CD4-positive, alpha-beta T cell (primary cell): ENCODE data around the gene FEM1C. TPM values are rescaled to one million over a fixed set of nuclear protein-coding genes. Genes with fewer than 3 reads are reported as not detected.
A peak's percentile ranks its signal among the peaks of the same experiment; 100 is the strongest.

Experiments used
- ATAC-seq: fragments of 200-7000 bp; cut with Tn5 transposase; one replicate; pipeline ENCODE4 v1.10.0; 2022; ENCODE audit warnings: mild to moderate bottlenecking; ENCODE audit not compliant: poor library complexity
- CTCF ChIA-PET: fragments of 350-600 bp; sonication (Branson Sonifier 250); formaldehyde crosslinking; loops from one replicate; lab custom pipeline; 2021; ENCODE audit warnings: antibody characterized with exemption, inconsistent platforms; lab: Charles Lee
- POLR2A ChIA-PET: fragments of 350-600 bp; sonication (Branson Sonifier 250); formaldehyde crosslinking; loops from one replicate; lab custom pipeline; 2021; ENCODE audit warnings: antibody characterized with exemption, inconsistent platforms; lab: Charles Lee
- DNase-seq, 14 experiments: peaks; one replicate each; pipeline ENCODE4 v3.0.0-alpha.2; 2013 to 2020; ENCODE audit warnings: mixed read lengths in 2 of 14
- H3K27ac ChIP-seq, 2 donors: one replicate each; pipeline versions ENCODE4 v1.5.1 to v1.7.0; 2013; ENCODE audit warnings: low read length in 2 of 2, low read depth in 1 of 2, mild to moderate bottlenecking in 1 of 2
- H3K27me3 ChIP-seq, 2 experiments: 1 replicate in 1 of 2; 2 replicates in 1 of 2; pipeline versions ENCODE4 v1.6.1 to v1.7.0; 2013; ENCODE audit warnings: low read length in 2 of 2, control low read depth in 1 of 2, mild to moderate bottlenecking in 1 of 2, moderate library complexity in 1 of 2; ENCODE audit not compliant: insufficient read depth in 2 of 2, control insufficient read depth in 1 of 2
- H3K36me3 ChIP-seq: one replicate; pipeline ENCODE4 v1.6.1; 2013; ENCODE audit warnings: low read length, control low read depth; ENCODE audit not compliant: insufficient read depth
- H3K4me1 ChIP-seq: one replicate; pipeline ENCODE4 v1.6.1; 2013; ENCODE audit warnings: low read length, control low read depth; ENCODE audit not compliant: insufficient read depth
- H3K4me3 ChIP-seq: one replicate; pipeline ENCODE4 v1.5.1; 2013; ENCODE audit warnings: mild to moderate bottlenecking, low read length, moderate library complexity
- H3K9me3 ChIP-seq, 2 experiments: 1 replicate in 1 of 2; 2 replicates in 1 of 2; pipeline versions ENCODE4 v1.6.1 to v1.7.0; 2013; ENCODE audit warnings: low read length in 2 of 2, mild to moderate bottlenecking in 2 of 2, control low read depth in 1 of 2, moderate library complexity in 1 of 2; ENCODE audit not compliant: control insufficient read depth in 1 of 2, insufficient read depth in 1 of 2
- H3K27ac Mint-ChIP-seq: one replicate; pipeline ENCODE4 v1.8.0; 2020; ENCODE audit warnings: mixed read lengths
- H3K27me3 Mint-ChIP-seq: one replicate; pipeline ENCODE4 v1.8.0; 2021; ENCODE audit warnings: mixed read lengths
- H3K36me3 Mint-ChIP-seq: one replicate; pipeline ENCODE4 v1.8.0; 2021; ENCODE audit warnings: low read depth, mixed read lengths
- H3K4me1 Mint-ChIP-seq: one replicate; pipeline ENCODE4 v1.8.0; 2021; ENCODE audit warnings: low read depth, mixed read lengths
- H3K4me3 Mint-ChIP-seq: one replicate; pipeline ENCODE4 v1.8.0; 2020; ENCODE audit warnings: mild to moderate bottlenecking, mixed read lengths
- H3K9me3 Mint-ChIP-seq: one replicate; pipeline ENCODE4 v1.8.0; 2020; ENCODE audit warnings: mixed read lengths
- intact Hi-C, 2 experiments: fragments of 100-400 bp; cut with DNase I in 1 of 2; cut with micrococcal nuclease in 1 of 2; formaldehyde crosslinking; loops; one replicate each; pipeline versions ENCODE4 v1.15.1 to v1.9.0; 2023 to 2025; cut with DNase I, micrococcal nuclease
- total RNA-seq, 174 experiments: library from RNA in 2 of 174; stranded (reverse) in 2 of 174; gene quantifications; one replicate each; pipeline ENCODE4 v1.2.3 and lab custom pipeline; 2021 to 2026
- TF ChIP-seq, protein P1 (sequence below): fragments of 200-600 bp; IDR thresholded peaks from one replicate; pipeline ENCODE4 v1.8.0; 2022; ENCODE audit warnings: antibody characterized with exemption, mild to moderate bottlenecking

Gene FEM1C
- total RNA-seq, 2 experiments from 2014 or later: 43.3 to 44.2 TPM

DNA sequence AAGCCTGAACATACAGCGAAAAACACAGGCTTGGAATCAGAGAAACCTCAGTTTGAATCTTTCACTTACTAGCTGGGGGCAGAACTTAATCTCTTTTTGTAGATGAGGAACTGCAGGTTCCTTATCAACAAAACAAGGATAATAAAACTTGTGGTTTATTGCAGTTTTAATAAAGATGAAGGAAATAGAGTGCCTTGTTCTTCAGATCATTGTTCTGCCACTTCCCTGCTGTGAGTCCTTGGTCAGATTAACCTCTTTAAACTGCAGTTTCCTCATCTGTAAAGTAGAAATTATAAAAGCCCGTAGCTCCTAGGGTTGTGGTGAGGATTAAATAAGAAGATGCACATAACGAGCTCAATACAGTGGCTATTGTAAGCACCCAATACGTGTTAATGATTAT is 57.4 kb downstream of the FEM1C start:
- H3K9me3 Mint-ChIP-seq: no peaks in the 10 kb centered on the region
- no peak overlapping the region for H3K4me3 Mint-ChIP-seq
- no peak overlapping the region for H3K4me3 ChIP-seq
- TF ChIP-seq, protein P1, sequence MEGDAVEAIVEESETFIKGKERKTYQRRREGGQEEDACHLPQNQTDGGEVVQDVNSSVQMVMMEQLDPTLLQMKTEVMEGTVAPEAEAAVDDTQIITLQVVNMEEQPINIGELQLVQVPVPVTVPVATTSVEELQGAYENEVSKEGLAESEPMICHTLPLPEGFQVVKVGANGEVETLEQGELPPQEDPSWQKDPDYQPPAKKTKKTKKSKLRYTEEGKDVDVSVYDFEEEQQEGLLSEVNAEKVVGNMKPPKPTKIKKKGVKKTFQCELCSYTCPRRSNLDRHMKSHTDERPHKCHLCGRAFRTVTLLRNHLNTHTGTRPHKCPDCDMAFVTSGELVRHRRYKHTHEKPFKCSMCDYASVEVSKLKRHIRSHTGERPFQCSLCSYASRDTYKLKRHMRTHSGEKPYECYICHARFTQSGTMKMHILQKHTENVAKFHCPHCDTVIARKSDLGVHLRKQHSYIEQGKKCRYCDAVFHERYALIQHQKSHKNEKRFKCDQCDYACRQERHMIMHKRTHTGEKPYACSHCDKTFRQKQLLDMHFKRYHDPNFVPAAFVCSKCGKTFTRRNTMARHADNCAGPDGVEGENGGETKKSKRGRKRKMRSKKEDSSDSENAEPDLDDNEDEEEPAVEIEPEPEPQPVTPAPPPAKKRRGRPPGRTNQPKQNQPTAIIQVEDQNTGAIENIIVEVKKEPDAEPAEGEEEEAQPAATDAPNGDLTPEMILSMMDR: no peak
- no peak overlapping the region for H3K27ac ChIP-seq
- no peaks in the 10 kb centered on the region for H3K4me1 Mint-ChIP-seq
- ChIA-PET CTCF (interaction anchor here (0.9 kb wide), 1 partner anchor 105 kb away, joined by 4 read pairs; no protein-coding TSS in a partner anchor), POLR2A (no interaction called here)
- ATAC-seq: no peak
- no peaks in the 10 kb centered on the region for H3K27me3 ChIP-seq
- peaks cover 3% of the 10 kb centered on the region for H3K27me3 Mint-ChIP-seq
- no peak for DNase-seq
- intact Hi-C loops: no loop called here
- no peaks in the 10 kb centered on the region for H3K36me3 ChIP-seq
- no peaks in the 10 kb centered on the region for H3K36me3 Mint-ChIP-seq
- no peak overlapping the region for H3K27ac Mint-ChIP-seq
- no peaks in the 10 kb centered on the region for H3K4me1 ChIP-seq
- H3K9me3 ChIP-seq: no peaks in the 10 kb centered on the region

GRCh38 chr5:115486728-115487127 is 57.8 kb downstream of the FEM1C start:
- no peak overlapping the region for H3K27ac ChIP-seq
- H3K36me3 ChIP-seq: no peaks in the 10 kb centered on the region
- DNase-seq (no peak), ATAC-seq (no peak)
- TF ChIP-seq, protein P1: no peak
- Mint-ChIP-seq H3K4me1 (no peaks in the 10 kb centered on the region), H3K4me3 (no peak overlapping the region), H3K27me3 (peaks cover 5% of the 10 kb centered on the region), H3K9me3 (no peaks in the 10 kb centered on the region), H3K27ac (no peak overlapping the region), H3K36me3 (no peaks in the 10 kb centered on the region)
- intact Hi-C loops: no loop called here
- H3K4me1 ChIP-seq: no peaks in the 10 kb centered on the region
- POLR2A ChIA-PET: no interaction called here
- no peaks in the 10 kb centered on the region for H3K27me3 ChIP-seq
- no peaks in the 10 kb centered on the region for H3K9me3 ChIP-seq
- CTCF ChIA-PET: interaction anchor here (0.9 to 1.0 kb wide), 2 partner anchors 8 to 105 kb away, joined by 3 to 4 read pairs; no protein-coding TSS in a partner anchor
- H3K4me3 ChIP-seq: no peak overlapping the region

DNA sequence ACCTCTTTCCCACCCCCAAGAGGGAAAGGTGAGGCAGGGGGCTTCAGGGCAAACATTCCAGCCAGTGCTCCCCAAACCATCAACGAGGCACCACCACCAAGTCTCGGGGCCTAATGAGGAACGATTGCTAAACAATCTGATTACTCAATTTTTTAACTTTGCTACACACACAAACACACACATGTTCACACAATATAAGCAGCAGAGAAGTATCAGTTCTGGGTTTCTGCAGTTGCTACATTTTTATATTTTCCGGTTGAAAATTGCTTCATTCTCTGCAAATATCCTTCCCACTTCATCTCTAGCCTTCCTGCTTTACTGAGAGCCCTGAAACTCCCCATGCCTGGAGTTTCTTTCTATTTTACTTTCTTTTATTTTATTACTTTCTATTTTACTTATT is 60.2 kb downstream of the FEM1C start:
- no peak overlapping the region for H3K4me3 ChIP-seq
- TF ChIP-seq, protein P1: no peak
- H3K36me3 ChIP-seq: no peaks in the 10 kb centered on the region
- H3K27me3 Mint-ChIP-seq: peaks cover 24% of the 10 kb centered on the region
- H3K9me3 ChIP-seq: no peaks in the 10 kb centered on the region
- CTCF ChIA-PET: no interaction called here
- ATAC-seq (no peak), DNase-seq (peak in 3 of 14 experiments; percentile 11 to 18 (median 18))
- no peak overlapping the region for H3K4me3 Mint-ChIP-seq
- H3K36me3 Mint-ChIP-seq: no peaks in the 10 kb centered on the region
- H3K27ac ChIP-seq: no peak overlapping the region
- no peak overlapping the region for H3K27ac Mint-ChIP-seq
- H3K4me1 Mint-ChIP-seq: no peaks in the 10 kb centered on the region
- POLR2A ChIA-PET: no interaction called here
- no peaks in the 10 kb centered on the region for H3K4me1 ChIP-seq
- peaks cover 0 to 5% of the 10 kb centered on the region in 2 experiments for H3K27me3 ChIP-seq
- H3K9me3 Mint-ChIP-seq: no peaks in the 10 kb centered on the region
- intact Hi-C loops: no loop called here
